GM12874 (cell line): ENCODE measurements around the gene UBQLN4.
A peak's percentile ranks its signal among the peaks of the same experiment; 100 is the strongest.

ENCODE experiments used
- TF ChIP-seq, protein P1 (sequence below): IDR thresholded peaks from 2 replicates; pipeline ENCODE4 v1.5.1; 2011; ENCODE audit warnings: low read depth, mild to moderate bottlenecking, control low read depth, low read length, moderate library complexity; ENCODE audit not compliant: insufficient read depth

The UBQLN4 gene

DNA sequence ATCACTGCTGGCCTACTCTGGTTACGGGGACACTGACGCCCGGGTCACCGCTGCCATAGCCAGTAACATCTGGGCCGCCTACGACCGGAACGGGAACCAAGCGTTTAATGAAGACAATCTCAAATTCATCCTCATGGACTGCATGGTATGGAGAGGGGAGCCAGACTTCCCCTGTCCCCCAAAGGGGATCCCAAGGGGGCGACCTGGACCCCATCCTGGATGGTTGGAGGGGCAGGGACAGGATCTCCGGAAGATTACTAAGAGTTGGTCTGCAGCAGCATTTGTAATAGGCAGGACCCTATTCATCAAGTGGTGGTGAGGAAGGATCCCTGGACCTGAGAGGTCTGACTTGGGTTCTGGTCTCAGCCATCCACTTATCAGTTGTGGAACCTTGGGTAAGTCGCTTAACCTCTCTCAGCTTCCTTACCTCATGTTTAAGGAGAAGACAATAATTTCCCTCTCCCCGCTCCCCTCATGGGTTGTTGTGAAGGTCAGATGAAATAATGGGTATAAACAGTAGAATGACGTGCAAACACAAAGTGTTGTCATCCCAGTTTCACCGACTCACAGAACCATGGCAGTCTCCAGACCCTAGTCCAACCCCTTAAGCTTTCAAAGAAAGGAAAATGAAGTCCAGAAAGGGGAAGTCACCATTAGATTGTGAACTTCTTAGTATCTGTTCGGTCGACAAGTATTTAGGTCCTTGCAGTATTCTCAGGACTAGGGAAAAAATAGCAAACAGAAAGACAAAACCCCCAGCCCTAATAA lies 1.9 kb upstream of the UBQLN4 start:
- TF ChIP-seq, protein P1, sequence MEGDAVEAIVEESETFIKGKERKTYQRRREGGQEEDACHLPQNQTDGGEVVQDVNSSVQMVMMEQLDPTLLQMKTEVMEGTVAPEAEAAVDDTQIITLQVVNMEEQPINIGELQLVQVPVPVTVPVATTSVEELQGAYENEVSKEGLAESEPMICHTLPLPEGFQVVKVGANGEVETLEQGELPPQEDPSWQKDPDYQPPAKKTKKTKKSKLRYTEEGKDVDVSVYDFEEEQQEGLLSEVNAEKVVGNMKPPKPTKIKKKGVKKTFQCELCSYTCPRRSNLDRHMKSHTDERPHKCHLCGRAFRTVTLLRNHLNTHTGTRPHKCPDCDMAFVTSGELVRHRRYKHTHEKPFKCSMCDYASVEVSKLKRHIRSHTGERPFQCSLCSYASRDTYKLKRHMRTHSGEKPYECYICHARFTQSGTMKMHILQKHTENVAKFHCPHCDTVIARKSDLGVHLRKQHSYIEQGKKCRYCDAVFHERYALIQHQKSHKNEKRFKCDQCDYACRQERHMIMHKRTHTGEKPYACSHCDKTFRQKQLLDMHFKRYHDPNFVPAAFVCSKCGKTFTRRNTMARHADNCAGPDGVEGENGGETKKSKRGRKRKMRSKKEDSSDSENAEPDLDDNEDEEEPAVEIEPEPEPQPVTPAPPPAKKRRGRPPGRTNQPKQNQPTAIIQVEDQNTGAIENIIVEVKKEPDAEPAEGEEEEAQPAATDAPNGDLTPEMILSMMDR, result no peak

DNA sequence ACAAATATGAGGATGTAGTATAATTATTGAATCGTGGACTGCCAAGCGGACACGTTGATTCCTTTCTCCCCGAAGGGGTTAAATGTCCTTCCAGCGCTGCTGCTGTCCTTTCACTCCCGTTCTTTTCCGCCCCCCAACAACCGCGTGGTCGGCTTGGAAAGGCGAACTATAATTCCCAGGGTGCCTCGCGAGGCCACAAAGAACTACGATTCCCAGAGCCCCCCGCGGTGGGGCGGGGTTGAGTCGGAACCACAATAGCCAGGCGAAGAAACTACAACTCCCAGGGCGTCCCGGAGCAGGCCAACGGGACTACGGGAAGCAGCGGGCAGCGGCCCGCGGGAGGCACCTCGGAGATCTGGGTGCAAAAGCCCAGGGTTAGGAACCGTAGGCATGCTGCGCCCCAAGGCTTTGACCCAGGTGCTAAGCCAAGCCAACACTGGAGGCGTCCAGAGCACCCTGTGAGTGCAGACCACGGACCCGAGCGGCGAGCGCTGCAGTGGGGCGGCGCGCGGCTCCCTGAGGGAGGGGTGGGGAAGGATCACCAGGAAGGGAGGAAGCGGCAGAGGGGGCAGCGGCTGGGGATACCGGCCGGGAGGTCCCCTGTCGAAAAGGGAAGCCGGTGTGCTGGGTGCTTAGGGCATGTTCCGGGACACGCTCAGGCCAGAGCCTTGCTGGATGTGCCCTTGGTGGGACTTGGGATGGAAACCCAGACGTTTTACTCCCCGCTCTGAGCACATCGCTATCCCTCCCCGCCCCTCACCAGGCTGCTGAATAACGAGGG lies 1.1 kb upstream of the UBQLN4 start, which contains the start of gene LAMTOR2:
LAMTOR2 (plus strand) TSS at position 283 of the 781 bp plus-strand sequence; CDS start at position 391, 108 bp downstream.
- TF ChIP-seq, protein P1, result no peak

GRCh38 chr1:156052862-156053767 lies 483 bp downstream of the UBQLN4 start:
- TF ChIP-seq, protein P1, result peak; percentile 57; the same call in 1 of the 2 replicates

DNA sequence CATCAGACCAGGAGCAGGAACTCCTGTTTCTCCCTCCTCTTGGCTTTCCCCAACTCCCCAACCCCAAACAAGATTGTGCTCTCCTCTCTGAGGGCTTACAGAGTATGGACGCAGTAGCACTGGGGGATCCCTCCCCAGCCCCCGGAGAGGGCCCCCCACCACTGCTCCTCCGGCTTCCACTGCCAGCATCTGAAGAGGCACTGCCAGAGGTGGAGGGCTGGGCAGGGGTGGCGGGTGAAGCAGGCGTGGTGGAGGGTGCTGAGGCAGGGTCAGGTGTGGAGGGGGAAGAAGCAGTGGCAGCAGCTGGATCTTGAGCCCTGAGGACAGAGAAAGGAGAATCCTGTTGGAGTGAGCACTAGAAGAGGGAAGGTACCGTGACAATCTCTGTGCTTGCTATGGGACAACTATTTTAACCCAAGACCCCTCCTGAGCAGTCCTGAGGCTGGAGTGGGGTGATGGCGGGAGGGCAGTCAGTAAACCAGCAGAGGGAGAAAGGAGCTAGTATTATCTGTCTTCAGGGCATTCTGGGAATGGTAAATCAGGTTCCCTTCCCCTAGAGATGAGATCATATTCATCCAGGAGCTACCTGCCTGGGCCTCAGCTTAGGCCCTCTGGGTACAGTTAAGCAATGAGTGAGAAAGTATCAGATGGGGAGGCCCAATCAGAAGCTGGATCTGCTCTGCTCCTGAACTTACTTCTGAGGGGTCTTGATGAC lies 2.4 kb downstream of the UBQLN4 start:
- TF ChIP-seq, protein P1, result no peak

DNA sequence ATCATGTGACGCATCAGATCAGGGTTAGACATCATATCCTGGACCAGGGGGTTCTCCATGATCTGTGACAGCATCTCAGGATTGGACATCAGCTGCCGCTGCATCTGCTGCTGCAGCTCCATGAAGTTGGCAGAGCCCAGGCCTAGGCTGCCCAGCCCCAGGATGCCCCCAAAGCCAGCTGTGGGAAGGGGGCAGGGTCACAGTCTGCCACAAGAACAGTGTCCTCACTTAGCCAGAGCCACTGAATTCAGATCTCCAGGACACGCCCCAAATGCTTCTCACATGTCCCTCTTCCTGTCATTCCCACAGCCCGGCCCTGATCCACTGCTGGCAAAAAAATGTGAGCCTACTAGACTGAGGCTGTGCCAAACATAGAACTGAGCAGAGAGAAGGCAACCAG lies 3.2 kb downstream of the UBQLN4 start:
- TF ChIP-seq, protein P1, result no peak

DNA sequence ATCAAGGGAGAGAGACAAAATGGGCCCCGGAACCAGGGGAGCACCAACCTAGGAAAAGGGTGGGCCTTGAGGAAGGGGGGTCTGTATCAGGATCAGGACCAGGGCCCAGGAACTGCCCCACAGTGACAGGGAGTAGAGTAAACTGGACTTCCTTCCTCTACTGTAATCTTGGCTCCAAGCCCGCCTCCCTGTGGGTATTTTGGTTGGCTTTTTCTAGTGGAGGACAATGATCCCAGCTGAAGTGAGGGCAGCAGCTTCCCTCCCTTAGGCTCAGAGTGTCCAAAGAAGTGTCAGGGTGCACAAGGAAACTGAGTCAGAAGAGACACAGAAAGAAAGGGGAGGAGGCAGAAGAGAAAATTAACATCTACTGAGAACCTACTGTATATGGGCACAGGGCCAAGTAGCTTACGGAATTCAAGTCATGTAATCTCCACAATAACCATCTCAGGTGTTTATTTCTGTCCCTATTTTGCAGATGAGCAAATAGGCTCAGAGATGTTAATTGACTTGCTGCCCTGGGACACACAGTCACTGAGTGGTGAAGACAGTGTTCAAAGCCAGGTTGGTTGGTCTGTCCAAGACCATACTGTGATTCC lies 4.8 kb downstream of the UBQLN4 start:
- TF ChIP-seq, protein P1, result no peak
